ENCODE measurements around the gene MTNR1A.

MTNR1A gene

DNA sequence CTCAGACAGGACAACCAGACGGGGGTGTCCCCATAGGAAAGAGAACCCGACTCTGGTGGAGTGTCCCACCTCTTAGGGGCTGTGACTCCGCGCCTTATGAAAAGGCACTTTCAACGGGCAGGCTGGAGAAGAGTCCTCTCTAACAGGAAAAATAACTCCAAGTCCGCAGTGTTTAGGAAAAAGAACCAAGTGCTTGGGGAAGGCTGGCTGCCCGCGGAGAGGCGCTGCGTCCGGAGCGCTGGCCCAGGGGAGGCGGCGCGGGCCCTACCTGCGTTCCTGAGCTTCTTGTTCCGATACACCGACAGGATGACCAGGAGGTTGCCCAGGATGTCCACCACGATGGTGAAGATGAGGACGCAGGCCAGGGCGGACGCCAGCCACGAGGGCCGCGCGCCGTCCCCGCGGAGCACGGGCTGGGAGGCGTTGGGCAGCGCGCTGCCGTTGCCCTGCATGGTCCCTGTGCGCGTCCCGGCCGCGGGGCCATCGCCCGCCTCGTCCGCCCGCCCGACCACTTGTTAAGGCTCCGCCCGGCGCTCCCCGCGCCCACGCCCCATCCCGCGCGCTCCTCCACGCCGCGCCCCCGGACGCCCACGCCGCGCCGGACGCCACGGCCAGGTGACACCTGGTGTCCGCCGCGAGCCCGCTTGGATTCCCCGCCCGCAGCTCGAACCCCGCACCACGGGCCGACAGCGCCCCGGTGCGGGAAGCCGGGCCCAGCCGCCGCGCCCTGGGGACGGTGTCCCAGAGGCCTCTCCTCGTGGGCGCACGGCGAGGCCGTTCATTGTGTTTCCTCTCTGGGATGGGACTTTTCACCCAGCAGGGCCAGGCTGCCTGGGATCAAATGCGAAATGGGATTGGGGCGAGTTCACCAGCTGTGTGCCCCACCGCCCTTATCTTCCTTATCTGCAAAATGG, at the start of gene MTNR1A:
TSS of gene MTNR1A (minus strand) at position 654 of the 914 bp plus-strand sequence. CDS start at position 452, 202 bp downstream.
- no peak for DNase-seq

DNA sequence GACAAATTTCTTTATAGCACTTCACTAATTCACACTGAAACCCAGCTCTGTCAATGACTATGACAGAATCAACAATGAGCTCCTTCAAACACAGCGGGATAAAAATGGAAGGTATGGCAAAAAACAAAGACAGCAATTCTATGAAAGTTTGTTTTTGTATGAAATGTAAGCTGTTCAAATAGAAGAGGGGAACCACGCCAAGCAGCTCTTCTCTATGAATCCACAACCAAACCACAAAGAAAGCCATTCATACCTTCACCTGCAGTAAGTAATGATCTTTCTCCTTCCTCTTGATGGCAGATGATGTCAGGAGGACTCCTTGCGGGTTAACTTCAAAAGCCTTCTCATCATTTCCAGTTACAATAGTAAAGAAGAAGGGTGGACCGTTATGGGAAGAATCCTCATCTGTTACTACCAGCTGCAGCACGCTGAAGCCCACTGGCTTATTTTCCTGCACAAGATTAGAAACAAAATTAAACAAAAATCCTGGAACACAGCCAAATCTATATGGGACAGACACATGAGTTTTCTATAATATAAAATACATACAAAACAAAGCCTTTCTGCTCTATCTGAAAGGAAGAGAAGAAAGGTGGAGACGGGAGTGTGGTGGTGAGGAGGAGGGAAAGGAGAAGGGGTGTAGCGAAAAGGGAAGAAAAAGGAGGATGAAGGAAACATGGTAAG, 48.9 kb upstream of the MTNR1A start:
- DNase-seq: no peak

DNA sequence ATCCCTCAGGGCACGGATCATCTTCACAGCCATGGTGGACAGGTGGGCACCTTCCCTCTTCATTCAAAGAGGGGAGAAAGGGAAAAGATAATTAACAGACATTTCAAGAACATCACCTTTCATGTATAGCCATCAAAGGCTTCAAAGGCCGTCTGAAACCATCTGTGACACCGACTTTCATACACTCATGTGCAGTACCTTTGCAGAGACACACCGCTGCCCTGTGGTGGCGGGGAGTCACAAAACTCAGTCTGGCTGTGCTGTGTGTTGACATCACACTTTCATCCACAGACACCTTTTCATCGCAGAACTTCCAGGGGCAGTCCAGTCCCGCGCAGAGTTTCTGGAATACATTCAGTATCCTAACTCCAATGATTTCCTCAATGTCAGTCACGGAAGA, 47.6 kb upstream of the MTNR1A start:
- DNase-seq: no peak

DNA sequence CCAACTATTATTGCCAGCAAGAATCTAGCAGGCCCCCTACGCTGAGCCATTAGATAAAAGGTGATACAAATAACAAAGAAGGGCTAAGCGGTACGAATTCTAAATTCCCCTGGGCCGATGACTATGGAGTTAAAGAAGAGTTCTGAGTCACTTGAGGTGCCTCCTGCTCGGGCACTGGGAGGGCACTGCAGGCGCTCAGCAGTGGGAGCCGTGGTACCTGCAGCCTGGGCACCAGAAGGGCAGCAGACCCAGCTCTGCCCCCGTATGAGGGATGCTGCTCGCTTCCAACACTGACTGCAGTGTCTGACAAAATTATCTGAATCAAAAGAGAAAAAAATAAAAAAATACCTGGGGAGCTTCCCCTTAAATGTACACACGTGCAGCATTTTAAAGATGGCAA, 44.1 kb upstream of the MTNR1A start:
- DNase-seq: no peak

DNA sequence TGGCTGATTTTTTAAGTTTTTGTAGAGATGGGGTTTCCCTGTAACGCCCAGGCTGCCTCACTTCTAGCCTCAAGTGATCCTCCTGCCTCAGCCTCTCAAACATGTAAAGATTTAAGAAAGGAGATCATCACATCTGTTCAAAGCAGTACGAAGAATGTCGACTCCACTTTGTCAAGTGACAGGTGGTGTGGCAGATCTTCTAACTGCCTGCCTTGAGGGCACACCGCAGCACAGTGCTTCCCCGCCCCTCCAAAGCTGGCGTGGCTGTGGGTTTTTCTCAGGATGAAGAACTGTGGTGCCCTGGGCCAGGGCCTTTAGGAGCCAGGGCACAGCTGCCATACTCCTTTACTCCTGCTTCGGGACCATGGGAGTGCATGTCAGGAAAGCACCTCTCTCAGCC, 43.3 kb upstream of the MTNR1A start:
- no peak for DNase-seq

DNA sequence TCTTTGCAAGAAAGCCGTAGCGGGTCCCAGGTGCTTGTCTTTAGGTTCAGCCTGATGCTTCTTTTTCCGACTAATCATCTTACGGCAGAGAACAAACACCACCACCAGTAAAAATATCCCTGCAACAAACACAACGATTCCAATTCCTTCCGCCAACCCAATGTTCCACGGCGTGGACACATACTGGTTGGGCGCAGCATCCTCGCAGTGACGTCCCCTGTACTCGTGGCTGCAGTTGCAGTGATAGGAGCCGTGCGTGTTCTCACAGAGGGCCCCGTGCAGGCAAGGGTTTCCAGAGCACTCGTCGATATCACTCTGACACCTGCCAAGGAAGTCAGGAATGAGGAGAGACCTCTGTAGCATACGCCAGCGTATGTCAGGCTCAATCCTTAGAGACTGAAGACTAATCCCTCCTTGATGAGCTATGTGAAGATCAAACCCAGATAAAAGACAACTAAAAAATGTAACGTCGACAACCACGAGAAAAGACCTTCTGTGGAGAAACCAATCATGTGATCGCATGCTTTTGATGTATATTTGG, 41.6 kb upstream of the MTNR1A start:
- DNase-seq: no peak

DNA sequence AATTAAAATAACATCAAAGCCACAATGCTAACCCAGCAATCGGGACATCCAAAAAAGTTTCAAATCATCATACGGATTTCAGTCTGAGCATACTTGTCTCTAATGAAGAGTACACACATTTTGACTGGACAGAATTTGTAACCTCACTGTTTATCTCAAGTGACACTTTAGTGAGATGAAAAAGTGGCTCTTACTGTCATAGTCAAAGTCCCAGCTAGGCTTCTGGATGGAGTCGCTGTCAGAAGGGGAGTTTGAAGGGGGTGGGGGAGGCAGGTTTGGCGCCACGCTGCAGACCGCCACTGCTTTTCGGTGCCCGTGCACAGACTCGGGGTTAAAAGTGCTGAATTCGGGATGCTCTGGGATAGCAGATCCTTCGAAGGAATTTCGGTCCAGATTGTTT, 41.0 kb upstream of the MTNR1A start:
- no peak for DNase-seq

DNA sequence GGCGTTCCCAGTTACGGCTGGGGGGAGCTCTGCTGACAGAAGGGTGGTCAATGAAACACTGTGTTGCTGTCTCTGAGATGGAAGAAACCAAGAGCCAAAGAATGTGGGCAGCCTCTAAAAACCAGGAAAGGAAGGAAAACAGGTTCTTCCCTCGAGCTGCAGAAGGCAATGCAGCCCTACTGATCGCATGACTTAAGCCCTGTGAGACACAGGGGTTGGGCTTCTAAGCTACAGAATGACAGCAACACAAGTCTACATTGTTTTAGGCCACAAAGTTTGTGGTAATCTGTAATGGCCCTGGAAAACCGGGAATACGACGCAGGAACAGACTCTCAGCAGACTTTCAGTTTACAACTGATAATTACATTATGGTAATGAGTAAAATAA, 38.2 kb upstream of the MTNR1A start:
- DNase-seq: no peak

DNA sequence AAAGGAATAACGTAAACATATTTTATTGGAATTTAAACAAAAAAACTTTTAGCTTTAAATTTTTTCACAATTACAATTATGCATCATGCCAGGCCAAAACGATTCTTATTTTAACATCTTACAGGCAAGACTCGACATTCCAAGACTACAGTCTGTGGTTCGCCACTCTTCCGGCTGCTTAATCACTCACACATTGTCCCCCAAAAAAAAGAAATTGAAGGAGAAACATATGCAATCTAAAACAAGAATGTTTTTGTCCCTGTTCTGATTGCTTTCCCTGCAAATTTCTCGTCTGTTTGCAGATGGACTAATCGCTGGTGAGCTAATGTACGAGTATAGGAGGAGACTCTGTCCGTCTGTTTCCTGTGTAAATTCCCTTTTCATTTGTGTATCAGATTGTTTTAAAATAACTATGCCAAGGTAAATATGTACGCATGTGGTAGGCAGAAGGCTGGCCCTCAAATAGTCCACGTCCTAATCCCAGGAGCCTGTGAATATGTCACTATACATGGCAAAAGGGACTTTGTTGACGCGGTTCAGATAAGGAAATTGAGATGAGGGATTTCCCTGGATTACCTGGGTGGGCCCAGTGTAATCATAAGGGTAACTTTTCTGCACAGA, 37.7 kb upstream of the MTNR1A start:
- no peak for DNase-seq

DNA sequence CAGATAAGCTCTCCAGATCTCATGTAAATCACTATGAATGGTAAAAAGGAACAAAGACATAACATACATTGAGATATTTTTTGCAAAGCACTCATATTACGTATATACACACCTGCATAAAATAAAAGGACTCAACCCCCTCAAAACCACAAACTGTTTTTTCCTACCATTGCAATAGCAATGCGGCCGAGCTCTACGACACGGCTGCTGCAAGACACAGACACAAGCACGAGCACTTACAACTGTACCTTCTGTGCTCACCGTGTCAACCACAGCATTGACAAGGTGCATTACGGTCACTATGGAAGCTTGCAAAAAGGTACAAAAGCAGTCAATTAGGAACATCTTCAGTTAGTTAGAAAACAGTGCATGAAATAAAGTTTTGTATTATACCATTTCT, 37.1 kb upstream of the MTNR1A start:
- no peak for DNase-seq

DNA sequence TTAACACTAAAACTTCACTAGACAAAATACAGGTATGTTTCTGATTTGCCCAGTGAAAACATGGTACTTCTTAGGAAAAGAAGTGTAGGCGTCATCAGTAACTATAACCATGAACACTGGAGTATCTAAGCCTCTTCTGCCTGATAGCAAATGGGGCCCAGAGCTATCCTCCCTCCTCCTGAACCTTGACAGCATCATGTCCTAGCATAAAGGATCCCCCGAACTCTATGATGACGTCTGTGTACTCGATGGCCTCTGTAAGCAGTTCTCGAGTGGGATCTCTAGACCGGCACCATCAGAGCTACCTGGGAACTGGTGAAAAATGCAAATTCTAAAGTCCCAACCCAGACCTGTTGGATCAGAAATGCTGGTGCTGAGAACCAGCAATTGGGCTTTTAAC, 36.3 kb upstream of the MTNR1A start:
- DNase-seq: no peak

DNA sequence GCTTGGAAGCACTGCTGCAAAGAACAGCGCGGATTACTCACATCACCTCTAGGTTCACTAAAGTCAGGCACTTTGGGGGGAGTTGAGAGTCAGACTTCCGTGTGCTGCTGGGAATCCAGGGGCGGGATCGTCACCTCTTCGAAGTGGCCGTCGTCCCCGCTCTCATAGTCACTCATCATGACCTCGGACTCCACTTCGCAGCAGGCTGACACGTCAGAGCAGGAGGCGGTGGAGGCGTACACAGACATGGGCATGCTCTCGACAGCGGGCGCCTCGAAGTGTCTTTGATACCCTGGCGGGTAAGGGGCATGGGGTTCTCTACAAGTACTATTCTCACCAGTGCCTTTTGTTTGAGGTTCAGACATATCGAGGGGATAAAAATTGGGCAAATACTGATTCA, 33.1 kb upstream of the MTNR1A start:
- DNase-seq: no peak

DNA sequence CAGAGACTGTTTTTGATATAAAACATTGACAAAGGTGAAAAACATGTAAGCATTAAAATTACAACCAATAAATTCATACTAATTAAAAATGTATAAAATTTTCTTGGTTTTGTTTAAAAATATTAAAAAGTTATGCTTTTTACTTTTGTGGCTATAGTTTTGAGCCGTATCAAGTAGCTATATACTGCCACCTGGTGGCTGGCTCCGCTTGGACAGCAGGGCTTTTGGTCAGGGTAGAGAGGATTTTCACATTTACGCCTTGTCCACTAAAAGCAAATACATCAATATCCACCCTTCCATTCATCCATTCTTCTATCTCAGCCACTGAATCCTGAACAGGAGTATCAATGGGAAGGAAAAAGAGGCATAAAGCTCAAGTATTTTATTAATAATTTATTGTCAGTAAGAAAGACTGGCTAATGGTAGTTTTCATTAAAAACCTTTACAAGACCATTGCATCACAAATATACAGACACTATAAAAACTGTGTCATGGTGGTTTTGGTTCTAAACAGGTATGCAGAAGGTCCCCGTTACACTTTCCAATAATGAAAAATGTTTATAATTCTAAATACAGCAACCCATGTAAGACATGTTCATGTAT, 32.1 kb upstream of the MTNR1A start:
- peak; percentile 25 to 31 for DNase-seq

DNA sequence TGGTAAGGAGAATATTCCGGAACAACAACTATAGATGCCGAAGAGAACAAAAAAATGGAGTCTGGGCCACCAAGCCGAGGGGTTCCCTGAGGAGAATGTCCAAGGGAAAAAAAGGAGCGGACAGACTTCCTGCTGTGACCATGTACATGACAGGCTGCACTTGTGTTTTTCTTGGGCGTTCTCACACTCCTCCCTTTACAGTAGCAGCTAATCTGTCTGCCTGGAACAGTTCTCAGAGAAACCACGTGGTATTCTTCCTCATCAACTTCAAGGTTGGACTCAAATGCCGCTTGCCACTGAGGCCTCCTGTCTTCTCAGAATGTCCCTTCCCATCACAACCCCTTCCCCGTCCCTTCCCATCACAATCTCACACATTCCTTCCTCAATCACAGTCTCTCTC, 30.8 kb upstream of the MTNR1A start:
- DNase-seq: no peak

DNA sequence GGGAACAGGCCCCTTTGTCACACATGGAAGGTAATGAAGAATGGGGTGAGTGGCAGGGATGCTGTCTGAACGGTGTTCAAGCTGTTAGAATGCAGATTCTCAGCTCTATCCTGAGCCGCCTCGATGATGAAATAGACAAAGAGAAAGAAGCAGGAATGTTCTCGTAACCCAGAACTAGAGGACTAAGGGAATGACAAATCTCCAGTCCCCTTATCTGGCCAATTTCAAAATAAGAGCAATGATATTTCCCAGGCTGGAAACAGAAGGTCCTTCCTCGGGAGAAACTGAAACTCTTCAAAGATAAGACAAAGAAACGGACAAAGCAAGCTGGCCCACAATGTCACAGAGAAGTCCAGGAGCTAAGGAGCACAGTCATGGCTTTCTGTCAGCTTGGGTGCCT, 29.5 kb upstream of the MTNR1A start:
- no peak for DNase-seq

DNA sequence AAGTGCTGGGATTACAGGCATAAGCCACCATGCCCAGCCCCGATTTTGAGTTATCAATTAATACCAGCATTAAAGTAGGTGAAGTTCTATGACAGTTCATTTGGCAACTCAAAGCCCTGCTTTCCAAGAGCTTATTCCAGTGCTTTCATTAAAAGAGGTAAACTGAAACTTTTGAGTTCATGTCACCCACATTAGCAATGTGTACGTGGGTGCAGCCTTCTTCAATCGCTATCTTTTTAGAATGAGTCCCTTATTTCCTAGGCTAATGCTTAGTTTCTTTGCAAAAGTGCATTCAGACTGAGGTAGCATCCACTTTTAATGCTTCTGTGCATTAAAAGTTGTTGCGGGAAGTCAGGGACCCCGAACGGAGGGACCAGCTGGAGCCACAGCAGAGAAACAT, 26.1 kb upstream of the MTNR1A start:
- no peak for DNase-seq

DNA sequence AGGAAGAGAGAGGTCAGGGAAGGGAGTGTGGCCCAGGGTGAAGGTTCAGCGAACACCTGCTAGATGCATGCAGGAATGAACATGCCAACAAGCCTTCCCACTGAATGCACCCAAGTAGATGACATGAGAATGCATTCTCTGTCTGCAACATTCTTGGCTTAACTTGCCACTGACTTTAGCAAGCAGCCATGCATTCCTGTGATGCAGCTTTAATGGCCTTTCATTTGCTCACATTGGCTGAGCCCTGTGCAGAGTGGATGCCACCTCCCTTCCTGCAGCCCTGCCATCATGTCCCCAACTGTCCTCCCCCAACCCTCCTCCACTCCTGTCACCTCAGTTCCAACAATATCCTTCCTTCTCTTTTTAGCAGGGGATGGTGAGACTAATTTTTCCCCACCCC, 25.3 kb upstream of the MTNR1A start:
- no peak for DNase-seq

DNA sequence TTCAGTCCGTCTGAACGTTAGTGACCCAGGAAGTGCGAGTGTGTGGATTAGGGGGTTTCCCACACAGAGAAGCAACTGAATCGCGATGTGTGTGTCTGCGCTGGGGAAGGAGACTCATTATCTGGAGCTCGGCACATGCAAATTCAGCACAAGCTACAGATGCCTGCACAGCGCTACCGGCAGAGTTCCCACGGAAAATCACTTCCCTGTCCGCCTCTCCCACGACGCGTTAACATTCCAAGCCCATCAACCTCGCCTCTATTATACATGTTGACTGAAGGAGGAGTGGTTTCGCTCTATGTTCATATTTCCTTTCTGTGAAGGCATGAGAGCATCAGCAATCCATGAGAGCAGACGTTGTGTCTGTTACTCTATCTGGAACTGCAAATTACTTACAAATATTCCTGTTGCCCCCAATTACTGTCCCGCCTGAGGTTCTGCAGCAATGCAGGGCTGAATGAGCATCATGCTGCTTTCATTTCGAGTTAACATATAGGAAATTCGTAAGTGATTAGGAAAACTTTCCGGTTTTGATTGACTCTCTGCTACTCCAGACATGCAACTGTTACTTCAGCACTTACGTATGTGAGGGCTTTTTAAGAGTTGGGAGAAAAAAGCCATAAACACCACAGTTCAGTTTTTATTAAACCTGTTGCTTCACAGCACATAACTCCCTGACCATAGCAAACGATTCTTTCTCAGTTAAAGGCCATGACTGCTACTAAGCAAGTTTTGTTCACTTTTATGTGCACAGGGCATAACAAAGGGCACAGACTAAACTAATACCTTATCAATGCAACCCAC, 15.0 kb upstream of the MTNR1A start:
- DNase-seq: no peak

DNA sequence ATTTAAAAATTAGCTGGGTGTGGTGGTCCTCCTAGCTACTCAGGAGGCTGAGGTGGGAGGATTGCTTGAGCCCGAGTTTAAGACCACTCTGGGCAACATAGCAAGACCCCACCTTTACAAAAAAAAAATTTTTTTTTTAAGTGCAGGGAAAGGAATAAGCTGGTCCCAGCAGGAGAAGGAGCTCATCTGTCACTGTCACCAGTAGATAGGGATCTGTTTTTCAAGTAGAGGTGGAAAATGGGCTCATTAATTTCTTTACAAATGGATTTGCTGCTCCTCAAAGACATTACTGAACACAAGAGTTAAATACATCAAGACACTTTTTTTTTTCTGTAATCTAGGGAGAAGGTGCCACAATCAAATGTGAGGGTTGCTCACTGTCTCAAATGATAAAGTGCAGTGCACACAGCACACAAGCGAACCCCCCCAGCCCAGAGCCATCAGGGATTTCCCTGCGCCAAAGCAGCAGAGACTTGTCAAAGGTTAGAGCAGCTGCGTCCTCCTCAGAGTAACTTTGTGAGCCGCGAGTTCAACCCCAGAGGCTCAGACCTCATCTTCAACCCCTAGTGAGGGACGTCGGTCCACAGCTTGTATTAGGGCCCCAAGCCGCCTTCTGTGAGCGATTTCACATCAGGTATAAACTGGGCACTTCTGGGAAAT, 14.3 kb upstream of the MTNR1A start:
- no peak for DNase-seq

DNA sequence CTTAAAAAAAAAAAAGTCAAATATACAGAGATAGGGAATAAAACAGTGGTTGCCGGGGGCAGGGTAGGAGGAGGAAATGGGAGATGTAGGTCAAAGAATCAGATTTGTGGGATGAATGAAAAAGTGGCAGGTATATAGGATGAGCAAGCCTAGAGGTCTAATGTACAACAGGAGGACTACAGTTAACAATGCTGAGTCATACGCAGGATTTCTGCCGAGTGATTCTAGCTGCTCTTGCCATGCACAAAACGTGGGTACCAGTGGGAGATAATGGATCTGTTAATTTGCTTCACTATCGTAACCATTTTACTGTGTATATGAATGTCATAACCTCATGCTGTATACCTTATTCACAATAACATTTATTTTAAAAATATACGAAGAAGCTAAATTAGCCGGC, 10.7 kb upstream of the MTNR1A start:
- DNase-seq: no peak

DNA sequence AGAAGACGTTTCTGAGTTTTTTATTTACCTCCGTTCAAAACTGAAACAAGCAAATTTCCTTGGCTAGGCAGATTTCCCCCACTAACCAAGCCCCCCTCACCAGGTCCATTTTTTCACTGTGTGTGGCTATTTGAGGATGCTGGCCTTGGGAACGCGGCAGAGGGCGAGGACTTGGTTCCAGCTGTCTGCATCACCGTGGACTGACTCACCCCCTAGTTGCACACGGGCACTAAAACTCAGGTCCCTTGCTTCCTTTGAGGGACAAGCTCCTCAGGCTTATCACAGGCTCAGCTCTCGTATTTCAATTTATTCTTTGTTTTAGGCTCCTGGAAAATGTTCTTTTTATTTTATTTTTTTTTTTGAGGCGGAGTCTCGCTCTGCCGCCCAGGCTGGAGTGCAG, 8.4 kb upstream of the MTNR1A start:
- DNase-seq: no peak

DNA sequence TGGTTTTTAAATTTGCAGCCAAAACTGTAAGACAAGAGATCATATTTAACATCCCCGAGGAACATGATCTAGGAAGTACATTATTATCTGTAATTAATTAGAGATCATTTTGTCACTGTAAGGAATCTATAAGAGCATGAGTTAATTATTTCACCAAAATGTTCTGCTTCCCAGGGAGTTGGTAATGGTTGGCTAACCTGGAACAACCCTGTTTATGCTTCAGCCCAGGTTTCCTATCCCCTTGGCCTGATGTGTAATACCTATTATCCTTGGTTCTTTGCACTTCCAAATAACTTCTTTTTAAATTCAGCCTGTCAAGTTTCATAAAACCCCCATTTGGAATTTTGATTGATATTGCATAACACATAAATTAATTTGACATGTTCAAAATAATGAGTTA, 6.4 kb upstream of the MTNR1A start:
- DNase-seq: no peak
